Activated B cell treated with CpG ODN at 0.5 μM for 24 hours (primary cell): ENCODE data around the gene NF2. TPM values are rescaled to one million over a fixed set of nuclear protein-coding genes. Genes with fewer than 3 reads are reported as not detected.

Experiments
- ATAC-seq: fragments of 200-7000 bp; cut with Tn5 transposase; one replicate; pipeline ENCODE4 v1.10.0; 2021; ENCODE audit warnings: low read depth, mild to moderate bottlenecking, moderate library complexity
- CTCF ChIA-PET: fragments of 350-600 bp; sonication (Branson Sonifier 250); formaldehyde crosslinking; loops from one replicate; lab custom pipeline; 2021; ENCODE audit warnings: antibody characterized with exemption; lab: Charles Lee
- POLR2A ChIA-PET: fragments of 350-600 bp; sonication (Branson Sonifier 250); formaldehyde crosslinking; loops from one replicate; lab custom pipeline; 2021; ENCODE audit warnings: antibody characterized with exemption; lab: Charles Lee
- DNase-seq: peaks from one replicate; pipeline ENCODE4 v3.0.0; 2022
- H3K27ac Mint-ChIP-seq: one replicate; pipeline ENCODE4 v1.8.0; 2020; ENCODE audit warnings: mixed read lengths
- H3K27me3 Mint-ChIP-seq: one replicate; pipeline ENCODE4 v1.8.0; 2021; ENCODE audit warnings: mixed read lengths
- H3K36me3 Mint-ChIP-seq: one replicate; pipeline ENCODE4 v1.8.0; 2021; ENCODE audit warnings: low read depth, mixed read lengths
- H3K4me1 Mint-ChIP-seq: one replicate; pipeline ENCODE4 v1.8.0; 2021; ENCODE audit warnings: mixed read lengths
- H3K4me3 Mint-ChIP-seq: one replicate; pipeline ENCODE4 v1.8.0; 2020; ENCODE audit warnings: mild to moderate bottlenecking, mixed read lengths
- H3K9me3 Mint-ChIP-seq: one replicate; pipeline ENCODE4 v1.8.0; 2020; ENCODE audit warnings: mixed read lengths
- intact Hi-C: fragments of 100-400 bp; cut with micrococcal nuclease; formaldehyde crosslinking; loops from one replicate; pipeline ENCODE4 v1.15.1; 2024
- total RNA-seq: library from RNA; stranded (reverse); gene quantifications from 2 replicates; pipeline ENCODE4 v1.2.3, GENCODE V29; 2022
- TF ChIP-seq, protein P1 (sequence below): fragments of 200-600 bp; IDR thresholded peaks from one replicate; pipeline ENCODE4 v1.8.0; 2022; ENCODE audit warnings: antibody characterized with exemption, mild to moderate bottlenecking

NF2 gene
- total RNA-seq, 1 donor from 2014 or later: 30.3 TPM

GRCh38 chr22:29707010-29707409, 103.6 kb downstream of the NF2 start:
- intact Hi-C loops: no loop called here
- Mint-ChIP-seq H3K36me3 (no peaks in the 10 kb centered on the region), H3K27ac (no peak overlapping the region), H3K4me3 (no peak overlapping the region), H3K4me1 (peaks cover 9% of the 10 kb centered on the region), H3K27me3 (peaks cover 13% of the 10 kb centered on the region), H3K9me3 (no peaks in the 10 kb centered on the region)
- TF ChIP-seq, protein P1, sequence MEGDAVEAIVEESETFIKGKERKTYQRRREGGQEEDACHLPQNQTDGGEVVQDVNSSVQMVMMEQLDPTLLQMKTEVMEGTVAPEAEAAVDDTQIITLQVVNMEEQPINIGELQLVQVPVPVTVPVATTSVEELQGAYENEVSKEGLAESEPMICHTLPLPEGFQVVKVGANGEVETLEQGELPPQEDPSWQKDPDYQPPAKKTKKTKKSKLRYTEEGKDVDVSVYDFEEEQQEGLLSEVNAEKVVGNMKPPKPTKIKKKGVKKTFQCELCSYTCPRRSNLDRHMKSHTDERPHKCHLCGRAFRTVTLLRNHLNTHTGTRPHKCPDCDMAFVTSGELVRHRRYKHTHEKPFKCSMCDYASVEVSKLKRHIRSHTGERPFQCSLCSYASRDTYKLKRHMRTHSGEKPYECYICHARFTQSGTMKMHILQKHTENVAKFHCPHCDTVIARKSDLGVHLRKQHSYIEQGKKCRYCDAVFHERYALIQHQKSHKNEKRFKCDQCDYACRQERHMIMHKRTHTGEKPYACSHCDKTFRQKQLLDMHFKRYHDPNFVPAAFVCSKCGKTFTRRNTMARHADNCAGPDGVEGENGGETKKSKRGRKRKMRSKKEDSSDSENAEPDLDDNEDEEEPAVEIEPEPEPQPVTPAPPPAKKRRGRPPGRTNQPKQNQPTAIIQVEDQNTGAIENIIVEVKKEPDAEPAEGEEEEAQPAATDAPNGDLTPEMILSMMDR: no peak
- POLR2A ChIA-PET: no interaction called here
- ATAC-seq (no peak), DNase-seq (no peak)
- CTCF ChIA-PET: no interaction called here

DNA sequence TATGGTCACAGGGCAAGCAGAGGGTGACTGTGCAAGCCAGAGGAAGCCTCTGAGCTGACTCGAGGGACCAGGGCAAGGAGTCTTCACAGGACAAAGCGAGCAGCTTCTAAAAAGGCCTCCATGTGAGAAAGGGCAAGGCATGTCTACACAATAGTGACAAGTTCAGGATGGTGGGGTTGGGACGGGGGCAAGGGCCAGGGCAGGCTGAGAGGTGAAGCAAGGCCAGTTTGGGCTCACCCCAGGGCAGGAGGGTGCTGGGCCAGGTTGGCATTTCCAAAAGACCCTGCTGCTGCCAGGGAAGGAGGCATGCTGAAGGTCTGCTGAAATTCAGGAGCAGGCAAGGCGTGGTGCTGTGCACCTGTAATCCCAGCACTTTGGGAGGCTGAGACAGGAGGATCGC, 104.0 kb downstream of the NF2 start:
- Mint-ChIP-seq H3K4me1 (peaks cover 8% of the 10 kb centered on the region), H3K27ac (no peak overlapping the region), H3K9me3 (no peaks in the 10 kb centered on the region), H3K36me3 (no peaks in the 10 kb centered on the region), H3K27me3 (peaks cover 16% of the 10 kb centered on the region), H3K4me3 (no peak overlapping the region)
- ATAC-seq (no peak), DNase-seq (no peak)
- ChIA-PET POLR2A (no interaction called here), CTCF (no interaction called here)
- TF ChIP-seq, protein P1: no peak
- intact Hi-C loops: no loop called here

GRCh38 chr22:29710193-29710592, 106.8 kb downstream of the NF2 start:
- DNase-seq (no peak), ATAC-seq (no peak)
- TF ChIP-seq, protein P1: no peak
- H3K9me3 Mint-ChIP-seq: no peaks in the 10 kb centered on the region
- H3K27ac Mint-ChIP-seq: no peak overlapping the region
- intact Hi-C loops: no loop called here
- H3K36me3 Mint-ChIP-seq: no peaks in the 10 kb centered on the region
- H3K4me3 Mint-ChIP-seq: no peak overlapping the region
- H3K4me1 Mint-ChIP-seq: no peaks in the 10 kb centered on the region
- peaks cover 15% of the 10 kb centered on the region for H3K27me3 Mint-ChIP-seq
- POLR2A ChIA-PET: no interaction called here
- CTCF ChIA-PET: no interaction called here

- H3K27me3 Mint-ChIP-seq: peaks cover 18% of the 10 kb centered on the region
- no peak for DNase-seq
These were observed 107.6 kb downstream of the NF2 start for GRCh38 chr22:29710922-29711593.

DNA sequence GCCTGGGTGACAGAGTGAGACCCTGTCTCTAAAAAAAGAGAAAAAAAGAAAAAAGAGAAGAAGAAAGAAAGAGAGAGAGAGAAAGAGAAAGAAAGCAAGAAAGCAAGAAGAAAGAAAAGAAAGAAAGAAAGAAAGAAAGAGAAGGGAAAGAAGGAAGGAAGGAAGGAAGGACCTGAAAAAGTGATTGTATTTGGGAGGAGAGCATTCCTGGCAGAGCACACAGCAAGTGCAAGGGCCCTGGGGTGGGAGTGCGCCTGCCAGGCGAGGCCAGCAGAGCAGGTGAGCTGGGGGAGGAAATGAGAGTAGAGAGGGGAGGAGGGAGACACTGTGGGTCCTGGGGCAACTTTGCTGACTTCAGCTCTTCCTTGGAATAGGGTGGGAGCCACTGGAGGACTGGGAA, 108.7 kb downstream of the NF2 start:
- intact Hi-C loops: no loop called here
- Mint-ChIP-seq H3K9me3 (no peaks in the 10 kb centered on the region), H3K4me1 (no peaks in the 10 kb centered on the region), H3K4me3 (no peak overlapping the region), H3K27ac (no peak overlapping the region), H3K36me3 (no peaks in the 10 kb centered on the region), H3K27me3 (peaks cover 28% of the 10 kb centered on the region)
- DNase-seq: no peak
- POLR2A ChIA-PET: no interaction called here
- CTCF ChIA-PET: no interaction called here
- no peak for ATAC-seq
- TF ChIP-seq, protein P1: no peak

More at GRCh38 chr22:29710922-29711593, 107.6 kb downstream of the NF2 start:
- POLR2A ChIA-PET: no interaction called here
- TF ChIP-seq, protein P1: no peak
- Mint-ChIP-seq H3K27ac (no peak overlapping the region), H3K9me3 (no peaks in the 10 kb centered on the region), H3K36me3 (no peaks in the 10 kb centered on the region), H3K4me1 (no peaks in the 10 kb centered on the region), H3K4me3 (no peak overlapping the region)
- CTCF ChIA-PET: no interaction called here
- no peak for ATAC-seq
- intact Hi-C loops: no loop called here
